Ishikawa (cell line): ENCODE results near the gene CTNND2.

Experiments used
- CEBPB ChIP-seq: IDR thresholded peaks from 2 replicates; pipeline ENCODE4 v1.6.1; 2012
- CREB1 ChIP-seq: IDR thresholded peaks from 2 replicates; pipeline ENCODE4 v1.6.1; 2012; ENCODE audit warnings: low read depth
- EGR1 ChIP-seq: IDR thresholded peaks from 2 replicates; pipeline ENCODE4 v1.6.1; 2012
- EP300 ChIP-seq: IDR thresholded peaks from 2 replicates; pipeline ENCODE4 v1.6.1; 2012; ENCODE audit warnings: borderline replicate concordance
- FOXM1 ChIP-seq: IDR thresholded peaks from 2 replicates; pipeline ENCODE4 v1.6.1; 2012; ENCODE audit warnings: low read depth, borderline replicate concordance
- NFIC ChIP-seq: IDR thresholded peaks from 2 replicates; pipeline ENCODE4 v1.6.1; 2012
- RAD21 ChIP-seq: IDR thresholded peaks from 2 replicates; pipeline ENCODE4 v1.6.1; 2012; ENCODE audit warnings: low read depth
- TAF1 ChIP-seq: IDR thresholded peaks from 2 replicates; pipeline ENCODE4 v1.6.1; 2012; ENCODE audit warnings: low read depth, mild to moderate bottlenecking
- TCF12 ChIP-seq: IDR thresholded peaks from 2 replicates; pipeline ENCODE4 v1.6.1; 2012; ENCODE audit warnings: low read depth
- TEAD4 ChIP-seq: IDR thresholded peaks from 2 replicates; pipeline ENCODE4 v1.6.1; 2012
- YY1 ChIP-seq: IDR thresholded peaks from 2 replicates; pipeline ENCODE4 v1.6.1; 2012; ENCODE audit warnings: low read depth
- ZBTB7A ChIP-seq: IDR thresholded peaks from 2 replicates; pipeline ENCODE4 v1.6.1; 2012; ENCODE audit warnings: low read depth
- TF ChIP-seq, protein P1 (sequence below): IDR thresholded peaks from 2 replicates; pipeline ENCODE4 v1.6.1; 2012
- TF ChIP-seq, protein P2 (sequence below): IDR thresholded peaks from 2 replicates; pipeline ENCODE4 v1.6.1; 2012; ENCODE audit warnings: low read depth, mild to moderate bottlenecking
- TF ChIP-seq, protein P3 (sequence below): IDR thresholded peaks from 2 replicates; pipeline ENCODE4 v1.6.1; 2012

Gene CTNND2

DNA sequence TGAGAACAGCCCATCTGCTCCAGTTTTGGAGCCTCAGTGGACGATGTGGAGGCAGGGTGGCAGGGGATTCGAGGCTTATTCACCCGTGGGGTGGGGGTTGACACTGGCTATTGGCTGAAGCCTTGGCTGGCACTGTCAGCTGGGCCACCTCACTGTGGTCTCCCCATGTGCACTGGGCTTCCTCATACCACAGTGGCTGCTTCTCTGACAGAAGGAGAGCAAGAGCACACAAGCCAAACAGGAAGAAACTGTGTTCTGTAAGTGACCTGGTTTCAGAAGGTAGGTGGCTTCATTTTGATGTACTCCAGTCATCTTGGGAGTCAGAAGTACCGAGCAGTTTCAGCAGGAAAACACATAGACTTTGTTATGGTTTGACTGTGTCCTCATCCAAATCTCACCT, 24.7 kb upstream of the CTNND2 start:
- TF ChIP-seq NFIC (no peak), FOXM1 (no peak), TEAD4 (no peak), RAD21 (no peak), EGR1 (no peak), CEBPB (no peak), TAF1 (no peak), EP300 (no peak), CREB1 (no peak), ZBTB7A (no peak)
- TF ChIP-seq, protein P1, sequence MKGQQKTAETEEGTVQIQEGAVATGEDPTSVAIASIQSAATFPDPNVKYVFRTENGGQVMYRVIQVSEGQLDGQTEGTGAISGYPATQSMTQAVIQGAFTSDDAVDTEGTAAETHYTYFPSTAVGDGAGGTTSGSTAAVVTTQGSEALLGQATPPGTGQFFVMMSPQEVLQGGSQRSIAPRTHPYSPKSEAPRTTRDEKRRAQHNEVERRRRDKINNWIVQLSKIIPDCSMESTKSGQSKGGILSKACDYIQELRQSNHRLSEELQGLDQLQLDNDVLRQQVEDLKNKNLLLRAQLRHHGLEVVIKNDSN: no peak

DNA sequence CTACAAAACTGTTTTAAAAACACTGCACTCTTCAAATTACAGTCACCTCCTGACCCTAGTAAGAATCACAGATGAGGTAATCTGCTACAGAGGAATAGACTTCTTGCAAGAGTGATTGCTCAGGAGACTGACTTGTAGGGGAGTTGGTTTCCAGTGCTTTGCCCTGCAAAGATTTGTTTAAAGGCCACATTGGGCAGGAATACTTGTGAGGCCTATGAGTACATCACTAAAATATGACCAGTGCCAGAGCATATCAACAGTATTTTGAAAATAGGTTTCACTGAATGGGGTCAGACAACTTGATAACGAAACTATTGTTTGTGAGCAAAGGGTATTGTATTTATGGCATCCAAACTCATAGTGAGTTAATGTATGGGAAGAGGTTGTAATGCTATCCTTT, 21.5 kb upstream of the CTNND2 start:
- TF ChIP-seq CEBPB: no peak
- no peak for TF ChIP-seq FOXM1
- no peak for TF ChIP-seq TAF1
- TF ChIP-seq, protein P2, sequence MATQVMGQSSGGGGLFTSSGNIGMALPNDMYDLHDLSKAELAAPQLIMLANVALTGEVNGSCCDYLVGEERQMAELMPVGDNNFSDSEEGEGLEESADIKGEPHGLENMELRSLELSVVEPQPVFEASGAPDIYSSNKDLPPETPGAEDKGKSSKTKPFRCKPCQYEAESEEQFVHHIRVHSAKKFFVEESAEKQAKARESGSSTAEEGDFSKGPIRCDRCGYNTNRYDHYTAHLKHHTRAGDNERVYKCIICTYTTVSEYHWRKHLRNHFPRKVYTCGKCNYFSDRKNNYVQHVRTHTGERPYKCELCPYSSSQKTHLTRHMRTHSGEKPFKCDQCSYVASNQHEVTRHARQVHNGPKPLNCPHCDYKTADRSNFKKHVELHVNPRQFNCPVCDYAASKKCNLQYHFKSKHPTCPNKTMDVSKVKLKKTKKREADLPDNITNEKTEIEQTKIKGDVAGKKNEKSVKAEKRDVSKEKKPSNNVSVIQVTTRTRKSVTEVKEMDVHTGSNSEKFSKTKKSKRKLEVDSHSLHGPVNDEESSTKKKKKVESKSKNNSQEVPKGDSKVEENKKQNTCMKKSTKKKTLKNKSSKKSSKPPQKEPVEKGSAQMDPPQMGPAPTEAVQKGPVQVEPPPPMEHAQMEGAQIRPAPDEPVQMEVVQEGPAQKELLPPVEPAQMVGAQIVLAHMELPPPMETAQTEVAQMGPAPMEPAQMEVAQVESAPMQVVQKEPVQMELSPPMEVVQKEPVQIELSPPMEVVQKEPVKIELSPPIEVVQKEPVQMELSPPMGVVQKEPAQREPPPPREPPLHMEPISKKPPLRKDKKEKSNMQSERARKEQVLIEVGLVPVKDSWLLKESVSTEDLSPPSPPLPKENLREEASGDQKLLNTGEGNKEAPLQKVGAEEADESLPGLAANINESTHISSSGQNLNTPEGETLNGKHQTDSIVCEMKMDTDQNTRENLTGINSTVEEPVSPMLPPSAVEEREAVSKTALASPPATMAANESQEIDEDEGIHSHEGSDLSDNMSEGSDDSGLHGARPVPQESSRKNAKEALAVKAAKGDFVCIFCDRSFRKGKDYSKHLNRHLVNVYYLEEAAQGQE: no peak
- TF ChIP-seq CREB1: no peak
- TF ChIP-seq ZBTB7A: no peak
- no peak for TF ChIP-seq YY1
- no peak for TF ChIP-seq RAD21
- TF ChIP-seq, protein P3, sequence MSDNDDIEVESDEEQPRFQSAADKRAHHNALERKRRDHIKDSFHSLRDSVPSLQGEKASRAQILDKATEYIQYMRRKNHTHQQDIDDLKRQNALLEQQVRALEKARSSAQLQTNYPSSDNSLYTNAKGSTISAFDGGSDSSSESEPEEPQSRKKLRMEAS: no peak
- no peak for TF ChIP-seq EGR1
- TF ChIP-seq EP300: no peak
- TF ChIP-seq TCF12: no peak
- TF ChIP-seq NFIC: no peak
- no peak for TF ChIP-seq TEAD4
- TF ChIP-seq, protein P1: no peak

DNA sequence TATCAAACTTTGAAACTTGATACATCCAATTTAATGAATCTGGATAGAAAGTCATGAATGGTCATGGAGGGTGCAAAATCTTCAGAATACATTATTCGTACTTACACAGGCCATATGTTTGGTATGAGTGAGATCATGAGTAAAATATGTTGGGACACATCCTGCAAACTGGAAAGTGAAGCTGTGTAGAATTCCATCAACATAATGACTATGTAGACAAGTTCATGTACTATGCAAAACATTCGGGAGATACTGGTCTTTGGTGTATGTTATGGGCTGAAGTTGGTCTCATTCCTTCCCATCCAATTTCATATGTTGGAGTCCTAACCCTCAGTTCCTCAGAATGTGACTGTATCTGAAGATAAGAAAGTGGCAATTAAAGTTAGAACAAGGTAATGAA, 18.1 kb upstream of the CTNND2 start:
- TF ChIP-seq CREB1 (no peak), RAD21 (no peak), EP300 (no peak), TEAD4 (no peak), YY1 (no peak), TCF12 (no peak), FOXM1 (no peak), TAF1 (no peak), NFIC (no peak), EGR1 (no peak), ZBTB7A (no peak), CEBPB (no peak)
- TF ChIP-seq, protein P3: no peak
- TF ChIP-seq, protein P1: no peak
- TF ChIP-seq, protein P2: no peak

- no peak for TF ChIP-seq TAF1
- TF ChIP-seq NFIC: no peak
- no peak for TF ChIP-seq TEAD4
- TF ChIP-seq CREB1: no peak
- no peak for TF ChIP-seq FOXM1
- TF ChIP-seq ZBTB7A: no peak
- TF ChIP-seq EP300: no peak
- TF ChIP-seq CEBPB: no peak
- TF ChIP-seq, protein P3: no peak
- TF ChIP-seq RAD21: no peak
- no peak for TF ChIP-seq EGR1
- no peak for TF ChIP-seq TCF12
- TF ChIP-seq, protein P1: no peak
- TF ChIP-seq, protein P2: no peak
- no peak for TF ChIP-seq YY1
These were observed 14.3 kb upstream of the CTNND2 start for GRCh38 chr5:11918463-11919045.
